Urinary bladder (tissue), 4 donors: ENCODE results near the gene ZNF697. TPM values are rescaled to one million over a fixed set of nuclear protein-coding genes. Genes with fewer than 3 reads are reported as not detected.

Experiments used
- DNase-seq: peaks from one replicate; pipeline ENCODE4 v3.0.0-alpha.2; 2015; ENCODE audit errors: extremely low spot score
- H3K27ac ChIP-seq: one replicate; pipeline ENCODE4 v1.5.1; 2013; ENCODE audit warnings: low read depth, mild to moderate bottlenecking, moderate library complexity
- H3K36me3 ChIP-seq: one replicate; pipeline ENCODE4 v1.6.1; 2013; ENCODE audit warnings: mild to moderate bottlenecking, moderate library complexity; ENCODE audit not compliant: insufficient read depth
- H3K4me1 ChIP-seq: one replicate; pipeline ENCODE4 v1.6.1; 2013; ENCODE audit warnings: mild to moderate bottlenecking, moderate library complexity; ENCODE audit not compliant: insufficient read depth
- H3K4me3 ChIP-seq: one replicate; pipeline ENCODE4 v1.5.1; 2013; ENCODE audit warnings: low read depth, low read length
- WGBS: extraction: QIAGEN DNeasy Blood & Tissue Kit; methylation state at CpG from one replicate; pipeline ENCODE4 v1.1.7; 2013; 5-methylcytosine and 5-hydroxymethylcytosine counted together
- polyA plus RNA-seq: library from polyadenylated mRNA; stranded (reverse); fragments of 200-250 nt; gene quantifications from one replicate; pipeline ENCODE4 v1.2.3, GENCODE V29; 2013
- total RNA-seq: library from RNA; depleted of rRNA; stranded (reverse); fragments of >200 nt; gene quantifications from one replicate; pipeline ENCODE4 v1.2.3, GENCODE V29; 2014
- donor health status: healthy with polysubstance abuse.
- donor health status: healthy.

ZNF697 gene
- total and polyA plus RNA-seq, 2 donors = 2.8 to 19.8 TPM

DNA sequence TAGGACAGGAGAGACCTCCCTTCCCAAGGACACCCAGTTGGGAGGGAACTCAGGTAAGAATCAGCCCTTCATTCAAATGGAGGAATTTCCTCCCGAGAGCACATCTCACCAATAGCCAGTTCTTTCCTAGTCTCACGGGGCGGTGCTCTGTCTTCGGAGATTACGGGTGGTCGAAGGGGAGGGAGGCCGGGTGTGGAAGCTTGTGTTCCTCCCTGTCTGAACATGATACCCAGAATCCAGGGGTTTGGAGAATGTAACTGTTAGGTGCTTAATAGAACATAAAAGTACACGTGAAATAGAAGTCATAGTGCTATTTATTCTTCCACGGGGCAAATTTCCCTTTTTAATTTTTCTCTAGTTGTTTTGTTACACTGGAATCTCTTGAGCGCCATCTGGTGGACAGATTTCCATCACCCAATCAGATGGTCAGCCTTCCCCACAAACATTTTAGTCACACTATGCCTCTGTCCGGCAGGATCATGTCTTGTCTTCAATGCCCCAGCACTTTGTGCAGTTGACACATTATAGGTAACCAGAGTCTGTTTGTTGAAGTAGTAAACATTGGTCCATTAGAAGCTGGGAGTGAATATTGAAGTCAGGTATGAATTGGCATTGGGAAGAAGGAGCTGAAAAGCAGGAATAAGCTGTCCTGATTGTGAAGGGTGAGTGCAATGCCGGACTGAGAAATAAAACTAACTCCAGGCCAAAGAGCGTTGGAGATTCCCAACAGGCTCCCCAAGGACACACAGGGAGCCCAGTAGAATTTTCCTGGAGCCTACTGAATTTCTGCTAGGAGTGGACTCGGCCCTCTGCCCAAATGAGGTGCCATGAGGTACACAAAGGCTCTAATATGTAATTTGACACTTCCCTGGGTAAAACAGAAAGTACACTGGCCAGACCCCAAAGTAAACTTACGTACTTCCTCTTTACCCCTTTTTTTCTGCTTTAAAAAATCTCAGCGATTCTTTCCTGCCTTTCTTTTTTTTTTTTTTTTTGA lies 27.6 kb upstream of the ZNF697 start:
- peak; percentile 81 for DNase-seq
- H3K4me1 ChIP-seq = no peaks in the 10 kb centered on the region
- H3K36me3 ChIP-seq = no peaks in the 10 kb centered on the region
- no peak overlapping the region for H3K27ac ChIP-seq
- WGBS = 15% methylated on average over 16 of the region's 16 CpGs
- no peak overlapping the region for H3K4me3 ChIP-seq

DNA sequence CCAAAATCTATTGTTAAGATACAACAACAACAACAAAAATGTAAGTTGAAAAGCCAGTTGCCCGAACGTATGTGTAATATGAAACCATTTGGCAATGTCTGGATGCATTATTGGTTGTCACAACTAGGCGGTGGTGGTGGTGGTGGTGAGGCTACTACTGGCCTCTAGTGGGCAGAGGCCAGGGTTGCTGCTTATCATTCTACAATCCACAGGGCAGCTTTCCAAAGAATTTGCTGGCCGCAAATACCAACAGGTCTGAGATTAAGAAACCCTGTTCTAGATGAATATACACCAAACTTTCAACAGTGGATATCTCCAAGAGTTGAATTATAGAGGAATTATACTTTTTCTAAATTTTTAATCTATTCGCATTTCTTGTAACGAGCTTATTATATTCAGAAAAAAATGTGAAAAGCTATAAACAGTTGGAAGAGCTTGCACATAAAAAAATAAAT lies 26.8 kb upstream of the ZNF697 start:
- H3K36me3 ChIP-seq = no peaks in the 10 kb centered on the region
- no peak for DNase-seq
- H3K27ac ChIP-seq = no peak overlapping the region
- WGBS = 53% methylated on average over 6 of the region's 6 CpGs
- no peaks in the 10 kb centered on the region for H3K4me1 ChIP-seq
- no peak overlapping the region for H3K4me3 ChIP-seq

DNA sequence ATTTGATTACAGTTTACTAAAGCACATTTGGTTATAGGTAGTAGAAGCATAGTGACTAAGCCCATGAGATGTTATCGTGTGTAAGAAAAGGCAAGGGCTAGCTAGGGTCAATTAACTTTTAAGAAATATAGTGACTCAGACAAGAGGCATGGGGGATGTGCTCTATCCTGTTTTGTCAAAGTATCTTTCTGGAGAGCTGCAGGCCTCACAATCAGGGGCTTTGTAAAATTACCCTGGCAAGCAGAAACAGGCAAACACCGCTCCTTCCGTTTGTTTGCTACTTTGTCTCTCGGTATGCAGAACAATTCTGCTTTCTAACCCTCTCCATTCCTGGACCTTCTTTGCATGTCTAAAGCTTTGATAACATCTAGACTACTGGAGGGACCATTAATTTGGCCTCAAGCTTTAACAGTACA lies 26.1 kb upstream of the ZNF697 start:
- Histone ChIP-seq H3K36me3 (no peaks in the 10 kb centered on the region), H3K4me3 (no peak overlapping the region), H3K4me1 (no peaks in the 10 kb centered on the region), H3K27ac (no peak overlapping the region)
- no peak for DNase-seq
- 74% methylated on average over 4 of the region's 4 CpGs for WGBS

DNA sequence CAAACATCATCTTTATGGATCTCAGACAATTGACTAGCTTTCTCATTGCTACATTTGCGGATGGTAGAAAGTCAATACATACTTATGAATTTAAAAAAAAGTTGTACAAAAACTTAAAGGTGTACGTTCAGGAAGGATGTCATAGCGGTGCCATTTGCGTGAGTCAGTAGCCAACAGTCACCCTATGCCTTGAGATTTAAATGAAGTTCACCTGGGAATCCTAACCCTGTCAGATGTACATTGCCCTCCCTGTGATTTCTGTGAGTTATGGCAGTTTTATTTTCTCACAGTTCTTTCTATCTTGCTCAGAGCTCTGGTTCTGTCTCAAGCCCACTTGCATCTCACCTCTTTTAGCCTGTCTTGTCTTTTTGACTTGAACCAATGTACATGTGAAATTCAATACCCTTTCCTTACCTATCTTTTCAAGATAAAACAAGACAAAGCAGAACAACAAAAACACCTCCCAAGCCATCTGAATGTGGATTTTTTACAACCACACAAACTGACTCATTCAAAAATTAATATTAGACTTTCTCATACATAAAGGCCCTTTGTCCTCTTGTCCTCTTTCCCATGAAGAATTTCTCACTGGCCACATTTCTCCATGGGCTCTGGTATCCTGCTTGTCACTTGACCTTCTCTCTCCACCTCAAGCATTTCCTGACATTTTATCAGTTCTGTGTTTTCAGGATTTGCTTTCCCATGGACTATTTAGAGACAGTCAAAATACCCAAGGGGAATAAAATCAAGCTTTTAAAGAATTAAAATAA lies 25.3 kb upstream of the ZNF697 start:
- Histone ChIP-seq H3K36me3 (no peaks in the 10 kb centered on the region), H3K4me1 (no peaks in the 10 kb centered on the region), H3K27ac (no peak overlapping the region), H3K4me3 (no peak overlapping the region)
- no peak for DNase-seq
- WGBS = 91% methylated on average over 4 of the region's 4 CpGs

DNA sequence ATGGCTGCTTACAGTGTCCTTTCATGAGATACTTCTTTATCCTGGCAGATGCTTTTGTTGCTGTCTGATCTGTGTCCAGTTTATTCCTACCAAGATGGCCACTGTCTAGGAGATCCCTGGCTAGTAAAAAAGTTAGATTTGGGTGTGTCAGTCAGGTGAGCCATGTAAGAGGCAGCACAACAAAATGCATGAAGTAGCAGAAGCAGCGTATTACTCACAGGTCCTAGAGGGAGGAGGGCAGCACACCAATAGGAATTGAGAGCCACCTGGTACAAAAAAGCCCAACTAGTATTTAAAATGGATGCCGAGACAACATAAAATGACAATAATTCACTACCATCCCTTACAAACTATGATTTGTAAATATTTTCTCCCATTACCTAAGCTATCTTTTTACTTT lies 22.8 kb upstream of the ZNF697 start:
- WGBS = 95% methylated on average over 2 of the region's 2 CpGs
- Histone ChIP-seq H3K4me3 (no peak overlapping the region), H3K27ac (no peak overlapping the region), H3K4me1 (no peaks in the 10 kb centered on the region), H3K36me3 (no peaks in the 10 kb centered on the region)
- DNase-seq = no peak

DNA sequence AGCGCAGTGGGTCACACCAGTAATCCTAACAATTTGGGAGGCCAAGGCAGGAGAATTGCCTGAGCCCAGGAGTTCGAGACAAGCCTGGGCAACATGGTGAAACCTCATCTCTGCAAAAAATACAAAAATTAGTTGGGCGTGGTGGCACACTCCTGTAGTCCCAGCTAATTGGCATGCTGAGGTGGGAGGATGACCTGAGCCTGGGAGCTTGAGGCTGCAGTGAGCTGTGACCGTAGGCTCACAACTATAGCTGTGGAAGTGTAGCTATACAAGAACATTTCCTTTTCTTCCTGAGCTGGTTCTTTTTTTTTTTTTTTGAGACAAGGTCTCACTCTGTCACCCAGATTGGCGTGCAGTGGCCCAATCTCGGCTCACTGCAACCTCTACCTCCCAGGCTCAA lies 19.1 kb upstream of the ZNF697 start:
- Histone ChIP-seq H3K4me3 (no peak overlapping the region), H3K4me1 (no peaks in the 10 kb centered on the region), H3K36me3 (no peaks in the 10 kb centered on the region), H3K27ac (no peak overlapping the region)
- no peak for DNase-seq
- WGBS = 93% methylated on average over 6 of the region's 6 CpGs

DNA sequence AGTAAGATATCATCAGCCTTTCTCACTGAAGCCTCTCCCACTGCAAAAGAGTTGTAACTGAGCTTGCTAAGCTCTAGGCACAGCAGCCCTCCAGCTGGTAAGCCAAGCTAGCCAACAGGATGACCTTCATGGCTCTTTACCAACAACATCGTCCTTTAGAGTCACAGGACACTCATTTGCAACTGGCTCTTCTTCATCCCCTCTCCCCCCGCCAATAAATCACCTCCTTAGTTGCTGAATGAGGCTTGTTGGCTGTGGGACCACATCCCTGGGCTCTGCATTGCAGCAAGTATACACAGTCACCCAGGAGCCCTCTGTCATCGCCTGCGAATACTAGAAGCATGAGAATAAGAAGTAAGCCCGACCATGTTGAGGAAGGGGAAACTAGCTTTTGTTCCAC lies 16.0 kb upstream of the ZNF697 start:
- Histone ChIP-seq H3K36me3 (no peaks in the 10 kb centered on the region), H3K4me3 (no peak overlapping the region), H3K4me1 (no peaks in the 10 kb centered on the region), H3K27ac (no peak overlapping the region)
- WGBS = 73% methylated on average over 5 of the region's 5 CpGs
- no peak for DNase-seq

DNA sequence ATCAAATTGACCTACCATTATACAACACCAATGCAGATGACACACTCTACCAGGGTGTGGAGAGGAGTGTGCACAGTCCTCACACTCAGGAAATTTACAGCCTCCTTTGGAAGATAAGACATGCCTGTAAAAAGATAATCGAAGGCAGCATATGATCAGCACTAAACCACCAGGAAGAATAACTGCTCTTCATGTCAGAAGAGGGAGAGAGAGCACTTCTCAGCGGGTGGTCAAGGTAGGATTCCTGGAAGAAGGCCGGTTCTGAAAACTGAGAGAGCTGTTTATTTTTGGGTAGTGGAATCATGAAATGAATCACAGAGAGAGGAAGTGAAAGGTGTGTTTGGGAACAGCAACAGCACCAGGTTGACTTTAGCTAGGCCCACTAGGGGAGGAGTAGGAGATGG lies 14.0 kb upstream of the ZNF697 start:
- 60% methylated on average over 3 of the region's 3 CpGs for WGBS
- no peak overlapping the region for H3K27ac ChIP-seq
- H3K4me3 ChIP-seq = no peak overlapping the region
- no peak for DNase-seq
- H3K36me3 ChIP-seq = no peaks in the 10 kb centered on the region
- H3K4me1 ChIP-seq = no peaks in the 10 kb centered on the region

DNA sequence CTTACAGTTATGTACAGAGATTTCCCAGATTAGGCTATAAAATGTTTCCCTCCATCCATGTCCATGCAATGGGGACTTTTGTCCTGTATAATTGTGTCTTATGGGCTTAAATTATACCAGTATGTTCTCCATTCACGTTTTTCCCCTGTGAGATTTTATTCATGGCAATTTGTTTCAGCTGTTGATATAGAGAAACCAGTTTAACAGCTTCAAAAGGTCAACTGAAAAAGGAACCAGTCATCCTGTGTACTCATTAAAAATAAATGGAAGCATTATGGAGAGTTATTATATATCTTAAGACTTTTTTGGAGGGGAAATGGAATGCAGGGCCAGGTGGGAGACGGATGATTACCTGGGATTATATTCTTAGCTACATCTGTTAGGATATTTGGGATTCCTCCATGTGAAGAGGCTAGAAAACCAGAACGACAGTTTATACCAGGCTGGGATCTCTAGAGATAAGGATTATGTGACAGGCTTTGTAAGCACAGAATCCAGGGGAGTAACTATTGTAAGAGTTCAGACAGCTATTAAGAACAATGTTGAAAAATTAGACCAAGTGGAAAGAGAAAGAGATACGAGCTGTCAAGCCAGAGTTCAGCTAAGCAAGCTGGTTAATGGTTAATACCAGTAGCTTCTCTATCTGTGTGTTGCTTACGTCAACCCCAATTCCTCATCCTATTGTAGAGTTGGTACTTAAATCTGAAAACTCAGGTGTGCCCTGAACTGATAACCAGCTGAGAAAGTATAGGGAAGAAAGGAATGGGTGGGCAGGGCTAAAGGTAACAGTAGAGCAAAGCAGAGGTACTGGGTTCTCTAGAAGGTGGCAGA lies 12.4 kb upstream of the ZNF697 start:
- Histone ChIP-seq H3K27ac (no peak overlapping the region), H3K4me1 (no peaks in the 10 kb centered on the region), H3K4me3 (no peak overlapping the region), H3K36me3 (no peaks in the 10 kb centered on the region)
- WGBS = 55% methylated on average over 5 of the region's 5 CpGs
- peak; percentile 47 for DNase-seq

DNA sequence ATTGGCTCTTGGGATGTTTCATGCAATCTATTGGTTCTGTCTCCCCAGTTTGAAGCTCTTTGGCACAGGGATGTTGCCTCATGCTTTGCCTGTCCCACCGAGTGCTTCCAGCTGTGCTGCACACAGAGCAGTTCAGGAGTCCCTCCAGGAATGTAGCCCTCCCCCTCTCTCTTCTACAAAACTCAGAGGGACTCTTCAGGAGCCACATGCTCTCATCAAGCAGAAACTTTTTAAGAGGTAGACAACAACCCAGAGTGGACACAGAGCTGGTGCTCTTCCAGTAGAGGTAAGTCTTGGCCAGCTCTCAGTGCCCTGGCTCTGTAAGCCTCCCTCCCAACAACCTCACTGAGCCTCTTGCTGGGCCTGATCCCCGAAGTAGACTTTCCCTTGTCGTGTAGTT lies 11.6 kb upstream of the ZNF697 start:
- WGBS = 23% methylated on average over 3 of the region's 3 CpGs
- Histone ChIP-seq H3K4me3 (no peak overlapping the region), H3K36me3 (no peaks in the 10 kb centered on the region), H3K4me1 (no peaks in the 10 kb centered on the region), H3K27ac (no peak overlapping the region)
- peak; percentile 78 for DNase-seq

DNA sequence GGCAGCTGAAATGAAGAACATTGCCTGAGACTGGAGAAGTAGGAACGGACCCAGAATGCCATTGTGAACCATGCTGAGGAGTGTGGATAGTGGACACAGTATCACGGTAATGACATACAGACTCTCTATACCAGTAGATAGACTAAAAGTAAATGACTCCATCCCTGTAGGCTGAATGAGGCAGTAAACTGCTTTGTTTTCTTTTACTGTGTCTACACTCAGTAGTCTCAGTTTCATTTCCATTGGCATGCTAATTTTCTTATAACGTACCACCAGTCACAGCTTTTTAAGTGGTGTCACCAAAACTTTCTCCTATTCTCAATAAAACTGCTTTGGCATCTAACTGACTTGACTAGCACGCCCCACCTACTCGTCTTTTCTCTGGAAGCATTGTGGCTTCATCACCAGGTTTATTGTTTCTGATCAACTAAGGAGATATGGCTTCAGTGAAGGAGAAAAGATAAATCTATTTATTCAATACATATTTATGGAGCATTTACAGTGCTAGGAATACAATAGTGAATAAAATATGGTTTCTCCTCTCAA lies 8.4 kb upstream of the ZNF697 start:
- H3K4me3 ChIP-seq = no peak overlapping the region
- WGBS = 86% methylated on average over 5 of the region's 5 CpGs
- no peaks in the 10 kb centered on the region for H3K4me1 ChIP-seq
- no peak overlapping the region for H3K27ac ChIP-seq
- DNase-seq = no peak
- no peaks in the 10 kb centered on the region for H3K36me3 ChIP-seq

DNA sequence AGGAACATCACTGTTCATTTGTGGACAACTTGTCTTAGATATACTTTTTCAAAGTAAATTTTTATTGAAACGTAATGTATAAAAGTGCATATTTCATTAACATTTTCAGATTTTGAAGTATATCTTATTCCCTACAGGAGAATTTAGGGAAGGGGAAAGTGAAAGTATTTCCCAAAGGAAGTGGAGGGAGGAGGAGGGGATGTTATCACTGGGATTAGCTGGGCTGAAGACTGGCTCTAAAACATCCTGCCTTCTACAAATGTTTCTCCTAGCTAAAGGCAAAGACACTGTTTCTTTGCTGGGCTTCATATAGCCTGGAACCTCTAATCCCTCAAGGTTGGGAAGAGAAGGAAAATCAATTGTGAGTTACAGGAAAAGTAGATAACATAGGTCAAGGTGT lies 7.1 kb upstream of the ZNF697 start:
- WGBS = 53% methylated on average over 1 of the region's 1 CpG
- no peak for DNase-seq
- no peaks in the 10 kb centered on the region for H3K36me3 ChIP-seq
- H3K4me3 ChIP-seq = no peak overlapping the region
- H3K4me1 ChIP-seq = no peaks in the 10 kb centered on the region
- H3K27ac ChIP-seq = no peak overlapping the region

DNA sequence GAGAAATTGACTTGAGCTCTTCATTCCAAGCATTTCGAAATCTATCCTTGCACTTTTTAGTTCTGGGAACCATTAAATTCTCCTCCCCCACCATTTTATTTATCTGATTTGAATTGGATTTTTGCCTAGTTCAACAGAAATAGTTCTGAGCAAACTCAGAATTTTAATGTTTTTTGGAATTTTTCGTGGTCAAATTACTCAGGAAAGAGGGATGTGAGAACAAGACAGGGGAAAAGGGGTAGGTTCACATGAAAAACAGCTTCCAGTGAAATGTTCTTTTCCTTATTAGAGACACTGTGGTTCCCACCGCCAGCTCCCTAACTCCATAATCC lies 5.7 kb upstream of the ZNF697 start:
- 68% methylated on average over 3 of the region's 3 CpGs for WGBS
- no peak overlapping the region for H3K27ac ChIP-seq

More for the DNA sequence above, 5.7 kb upstream of the ZNF697 start:
- H3K4me3 ChIP-seq = no peak overlapping the region
- H3K4me1 ChIP-seq = no peaks in the 10 kb centered on the region
- no peak for DNase-seq
- no peaks in the 10 kb centered on the region for H3K36me3 ChIP-seq
